ENCODE results near the gene ABL1. TPM values are rescaled to one million over a fixed set of nuclear protein-coding genes. Genes with fewer than 3 reads are reported as not detected.

Gene ABL1
- total and polyA plus RNA-seq, 3 experiments from 2014 or later, result 16.3 to 39.3 (median 38.8) TPM

DNA sequence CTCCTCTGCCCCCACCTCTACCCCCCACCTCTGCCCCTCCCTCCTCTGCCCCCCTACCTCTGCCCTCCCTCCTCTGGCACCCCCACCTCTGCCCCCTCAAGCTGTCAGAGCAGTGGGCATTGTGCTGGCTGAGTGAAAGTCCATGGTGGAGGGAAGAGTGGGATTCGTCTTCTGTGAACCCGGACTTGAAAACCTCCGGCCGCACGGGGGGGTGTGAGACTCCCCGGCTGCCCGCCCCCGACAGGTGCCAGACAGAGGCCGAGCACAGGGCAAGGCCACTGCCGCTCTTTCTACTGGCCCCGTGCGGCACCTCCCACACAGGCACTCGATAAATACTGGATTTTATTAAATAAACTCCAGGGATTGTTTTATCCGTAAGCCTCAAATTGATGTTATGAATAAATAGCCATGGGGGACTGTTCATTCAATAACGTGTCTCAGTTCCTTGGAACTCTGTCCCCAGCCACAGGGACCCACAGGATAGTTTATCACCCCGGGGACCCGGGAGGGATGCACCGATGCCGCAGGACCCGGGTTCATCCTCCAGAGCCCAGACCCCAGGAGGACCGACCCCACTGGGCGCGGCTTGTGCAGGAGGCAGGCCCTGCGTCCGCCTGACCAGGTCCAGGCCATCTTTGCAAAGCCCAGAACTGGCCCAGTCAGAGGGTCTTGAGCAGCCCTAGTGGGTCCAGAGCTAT, 64.1 kb downstream of the ABL1 start:
- CTCF ChIA-PET, result no interaction called here
- DNase-seq, result no peak
- no peaks in the 10 kb centered on the region for H3K9me3 ChIP-seq (ENCODE audit: low read length)

GRCh38 chr9:130900701-130901497, 65.8 kb downstream of the ABL1 start:
- H3K36me3 Mint-ChIP-seq, result no peaks in the 10 kb centered on the region
- no peaks in the 10 kb centered on the region for H3K36me3 ChIP-seq (ENCODE audit: insufficient read depth, low read length)
- POLR2A ChIA-PET, result no interaction called here
- DNase-seq, result no peak
- H3K9me3 Mint-ChIP-seq, result no peaks in the 10 kb centered on the region
- H3K9me3 ChIP-seq (ENCODE audit: low read length), result no peaks in the 10 kb centered on the region
- H3K4me3 Mint-ChIP-seq, result peak overlapping the region in 1 of 7 donors; percentile 30
- no peak overlapping the region for H3K4me3 ChIP-seq (ENCODE audit: low read length)
- no peaks in the 10 kb centered on the region for H3K4me1 Mint-ChIP-seq
- no peak overlapping the region for H3K27ac Mint-ChIP-seq
- CTCF ChIA-PET, result no interaction called here
- H3K27ac ChIP-seq (ENCODE audit: low read depth, low read length), result no peak overlapping the region
- peaks cover 49% of the 10 kb centered on the region for H3K27me3 ChIP-seq (ENCODE audit: insufficient read depth, low read length, poor library complexity, severe bottlenecking)
- no peaks in the 10 kb centered on the region for H3K27me3 Mint-ChIP-seq
- no peaks in the 10 kb centered on the region for H3K4me1 ChIP-seq (ENCODE audit: insufficient read depth, low read length)

More for the DNA sequence above, 64.1 kb downstream of the ABL1 start:
- H3K4me3 Mint-ChIP-seq, result no peak overlapping the region
- H3K27me3 ChIP-seq (ENCODE audit: insufficient read depth, low read length, poor library complexity, severe bottlenecking), result peaks cover 32% of the 10 kb centered on the region
- H3K4me1 ChIP-seq (ENCODE audit: insufficient read depth, low read length), result no peaks in the 10 kb centered on the region
- no peaks in the 10 kb centered on the region for H3K9me3 Mint-ChIP-seq
- H3K4me3 ChIP-seq (ENCODE audit: low read length), result no peak overlapping the region
- H3K4me1 Mint-ChIP-seq, result no peaks in the 10 kb centered on the region
- POLR2A ChIA-PET, result no interaction called here
- H3K36me3 ChIP-seq (ENCODE audit: insufficient read depth, low read length), result no peaks in the 10 kb centered on the region
- no peaks in the 10 kb centered on the region for H3K36me3 Mint-ChIP-seq
- H3K27ac Mint-ChIP-seq, result no peak overlapping the region
- H3K27me3 Mint-ChIP-seq, result no peaks in the 10 kb centered on the region
- no peak overlapping the region for H3K27ac ChIP-seq (ENCODE audit: low read depth, low read length)

GRCh38 chr9:130901498-130902203, 66.6 kb downstream of the ABL1 start:
- ChIA-PET CTCF (no interaction called here), POLR2A (no interaction called here)
- Mint-ChIP-seq H3K36me3 (no peaks in the 10 kb centered on the region), H3K4me3 (no peak overlapping the region), H3K27me3 (no peaks in the 10 kb centered on the region), H3K4me1 (no peaks in the 10 kb centered on the region), H3K27ac (no peak overlapping the region), H3K9me3 (no peaks in the 10 kb centered on the region)
- H3K27ac ChIP-seq (ENCODE audit: low read depth, low read length), result no peak overlapping the region
- H3K27me3 ChIP-seq (ENCODE audit: insufficient read depth, low read length, poor library complexity, severe bottlenecking), result peaks cover 55% of the 10 kb centered on the region
- DNase-seq, result no peak
- H3K9me3 ChIP-seq (ENCODE audit: low read length), result no peaks in the 10 kb centered on the region
- H3K4me3 ChIP-seq (ENCODE audit: low read length), result no peak overlapping the region
- H3K4me1 ChIP-seq (ENCODE audit: insufficient read depth, low read length), result no peaks in the 10 kb centered on the region
- H3K36me3 ChIP-seq (ENCODE audit: insufficient read depth, low read length), result no peaks in the 10 kb centered on the region

GRCh38 chr9:130902204-130903185, 67.4 kb downstream of the ABL1 start:
- no peak overlapping the region for H3K4me3 Mint-ChIP-seq
- H3K27me3 Mint-ChIP-seq, result no peaks in the 10 kb centered on the region
- Histone ChIP-seq H3K36me3 (ENCODE audit: insufficient read depth, low read length) (no peaks in the 10 kb centered on the region), H3K4me3 (ENCODE audit: low read length) (no peak overlapping the region), H3K9me3 (ENCODE audit: low read length) (no peaks in the 10 kb centered on the region), H3K27me3 (ENCODE audit: insufficient read depth, low read length, poor library complexity, severe bottlenecking) (peaks cover 60% of the 10 kb centered on the region), H3K27ac (ENCODE audit: low read depth, low read length) (no peak overlapping the region), H3K4me1 (ENCODE audit: insufficient read depth, low read length) (no peaks in the 10 kb centered on the region)
- no peak overlapping the region for H3K27ac Mint-ChIP-seq
- DNase-seq, result no peak
- ChIA-PET POLR2A (no interaction called here), CTCF (no interaction called here)
- H3K4me1 Mint-ChIP-seq, result no peaks in the 10 kb centered on the region
- H3K9me3 Mint-ChIP-seq, result no peaks in the 10 kb centered on the region
- no peaks in the 10 kb centered on the region for H3K36me3 Mint-ChIP-seq

GRCh38 chr9:130903194-130904069, 68.4 kb downstream of the ABL1 start:
- H3K4me1 Mint-ChIP-seq, result no peaks in the 10 kb centered on the region
- POLR2A ChIA-PET, result no interaction called here
- H3K27ac Mint-ChIP-seq, result no peak overlapping the region
- H3K27me3 Mint-ChIP-seq, result peaks cover 0 to 5% of the 10 kb centered on the region in 2 donors
- Histone ChIP-seq H3K36me3 (ENCODE audit: insufficient read depth, low read length) (no peaks in the 10 kb centered on the region), H3K4me3 (ENCODE audit: low read length) (no peak overlapping the region), H3K27ac (ENCODE audit: low read depth, low read length) (no peak overlapping the region), H3K4me1 (ENCODE audit: insufficient read depth, low read length) (no peaks in the 10 kb centered on the region), H3K9me3 (ENCODE audit: low read length) (no peaks in the 10 kb centered on the region), H3K27me3 (ENCODE audit: insufficient read depth, low read length, poor library complexity, severe bottlenecking) (peaks cover 66% of the 10 kb centered on the region)
- no peaks in the 10 kb centered on the region for H3K36me3 Mint-ChIP-seq
- CTCF ChIA-PET, result no interaction called here
- no peak overlapping the region for H3K4me3 Mint-ChIP-seq
- no peak for DNase-seq
- no peaks in the 10 kb centered on the region for H3K9me3 Mint-ChIP-seq

DNA sequence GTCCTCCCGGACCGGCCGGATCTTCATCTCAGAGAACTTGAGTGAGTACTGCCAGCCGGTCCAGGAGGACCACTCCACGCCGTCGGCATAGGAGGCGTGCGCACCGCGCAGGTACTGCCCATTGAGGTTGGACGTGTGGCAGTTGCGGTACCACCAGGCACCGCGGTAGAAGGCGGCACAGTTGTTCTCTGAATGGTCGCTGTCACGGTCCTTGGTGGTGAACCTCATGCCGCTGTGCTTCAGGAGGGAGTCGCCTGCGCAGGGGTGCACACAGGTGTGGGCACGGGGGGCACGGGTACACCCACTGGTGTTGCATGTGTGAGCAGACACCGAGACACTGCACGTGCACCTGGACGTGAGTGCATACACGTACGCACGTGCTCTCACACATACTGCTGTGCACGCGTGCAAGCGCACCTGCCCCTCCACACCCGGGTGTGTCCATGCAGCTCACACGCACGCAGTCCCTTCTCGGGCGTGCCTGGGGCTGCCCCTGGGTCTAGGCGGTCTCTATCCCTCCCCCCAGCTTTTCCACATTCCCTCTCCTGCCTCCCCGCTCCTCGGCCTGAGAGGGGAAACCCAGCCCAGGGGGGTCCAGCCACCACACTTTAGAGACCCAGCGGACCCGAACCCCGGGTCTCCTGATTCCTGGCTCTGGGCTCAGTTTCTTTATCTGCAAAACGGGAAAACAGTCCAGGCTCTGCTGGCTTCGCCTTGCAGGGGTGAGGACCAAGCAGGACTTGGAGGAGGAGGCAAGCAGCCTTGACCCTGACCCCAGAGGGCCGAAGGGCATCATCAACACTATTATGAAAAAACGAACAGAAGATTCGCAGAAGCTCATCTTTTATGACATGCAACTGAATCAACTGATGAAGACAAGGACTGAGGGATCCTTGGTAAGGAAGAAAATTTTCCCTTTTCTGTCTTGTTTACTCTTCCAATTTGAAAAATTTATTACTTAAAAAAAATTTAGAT, 69.3 kb downstream of the ABL1 start:
- H3K27me3 ChIP-seq (ENCODE audit: insufficient read depth, low read length, poor library complexity, severe bottlenecking), result peaks cover 67% of the 10 kb centered on the region
- DNase-seq, result no peak
- Mint-ChIP-seq H3K4me3 (no peak overlapping the region), H3K9me3 (no peaks in the 10 kb centered on the region), H3K27me3 (peaks cover 1 to 5% of the 10 kb centered on the region in 2 donors), H3K36me3 (no peaks in the 10 kb centered on the region), H3K4me1 (no peaks in the 10 kb centered on the region), H3K27ac (peak overlapping the region in 1 of 8 donors; percentile 42)
- no peaks in the 10 kb centered on the region for H3K4me1 ChIP-seq (ENCODE audit: insufficient read depth, low read length)
- ChIA-PET POLR2A (no interaction called here), CTCF (no interaction called here)
- H3K27ac ChIP-seq (ENCODE audit: low read depth, low read length), result no peak overlapping the region
- no peaks in the 10 kb centered on the region for H3K9me3 ChIP-seq (ENCODE audit: low read length)
- H3K4me3 ChIP-seq (ENCODE audit: low read length), result no peak overlapping the region
- no peaks in the 10 kb centered on the region for H3K36me3 ChIP-seq (ENCODE audit: insufficient read depth, low read length)
